ENCODE measurements around the gene TACC3. TPM values are rescaled to one million over a fixed set of nuclear protein-coding genes. Genes with fewer than 3 reads are reported as not detected.
A peak's percentile ranks its signal among the peaks of the same experiment; 100 is the strongest.

The TACC3 gene
- total RNA-seq, 1 experiment from 2014 or later: 207 TPM

DNA sequence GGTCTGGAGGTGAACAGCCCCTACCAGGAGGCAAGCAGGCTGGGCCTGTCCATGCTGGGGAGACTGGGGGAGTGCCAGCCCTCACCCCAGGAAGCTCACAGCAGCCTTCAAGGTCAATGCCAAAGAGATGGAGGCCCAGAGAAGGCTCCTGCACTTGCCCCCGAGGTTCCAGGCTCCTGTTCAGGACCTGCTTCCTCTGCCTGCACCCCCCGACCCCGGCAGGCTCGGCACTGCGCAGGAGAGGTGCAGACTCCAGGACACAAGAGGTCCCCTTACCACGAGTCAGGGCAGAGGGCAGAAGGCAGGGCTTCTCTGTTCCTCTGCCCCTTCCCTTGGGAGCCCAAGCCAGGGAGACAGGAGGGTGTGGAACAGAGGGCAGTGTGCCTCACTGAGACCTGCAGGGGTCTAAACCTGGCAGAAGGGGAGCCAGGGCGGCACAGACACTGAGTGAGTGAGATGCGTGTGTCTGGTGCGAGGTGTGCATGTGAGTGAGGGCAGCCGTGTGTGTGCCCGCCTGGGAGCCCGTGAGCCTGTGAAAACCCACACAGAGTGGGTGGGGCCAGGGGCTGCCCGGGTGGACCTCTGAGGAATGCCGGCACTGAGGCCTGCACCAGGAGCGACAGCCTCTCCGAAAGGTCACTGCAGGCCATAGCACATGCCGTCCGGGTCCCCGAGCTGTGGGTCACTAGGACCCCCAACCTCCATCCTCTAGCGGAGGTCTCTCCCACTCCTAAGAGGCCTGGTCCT is 41.1 kb downstream of the TACC3 start:
- ChIA-PET POLR2A (interaction anchor here (1.4 kb wide), 1 partner anchor 10 kb away, joined by 3 read pairs; no protein-coding TSS in a partner anchor), CTCF (interaction anchor here (0.5 to 0.7 kb wide), 3 partner anchors 14 to 101 kb away, joined by 3 to 7 read pairs (median 4); no protein-coding TSS in a partner anchor)
- no peak for DNase-seq (ENCODE audit: low spot score)
- no peaks in the 10 kb centered on the region for H3K9me3 Mint-ChIP-seq
- no peaks in the 10 kb centered on the region for H3K27me3 Mint-ChIP-seq (ENCODE audit: low read depth)
- no peaks in the 10 kb centered on the region for H3K36me3 Mint-ChIP-seq
- no peak overlapping the region for H3K4me3 Mint-ChIP-seq
- H3K27ac Mint-ChIP-seq: peak overlapping the region; percentile 49; the same call in 1 of the 2 replicates
- ATAC-seq: no peak
- no peak for TF ChIP-seq NR2C2 (CRISPR knock-in tag; IDR thresholded peaks at IDR 0.05)
- TF ChIP-seq RELA (CRISPR knock-in tag; IDR thresholded peaks at IDR 0.05; ENCODE audit: borderline replicate concordance): no peak
- TF ChIP-seq MYBL2 (CRISPR knock-in tag; IDR thresholded peaks at IDR 0.05): no peak
- TF ChIP-seq ZNF317 (CRISPR knock-in tag; IDR thresholded peaks at IDR 0.05; ENCODE audit: borderline replicate concordance, low read depth): no peak
- no peak for TF ChIP-seq ZNF232 (CRISPR knock-in tag; IDR thresholded peaks at IDR 0.05)
- TF ChIP-seq, protein P1, sequence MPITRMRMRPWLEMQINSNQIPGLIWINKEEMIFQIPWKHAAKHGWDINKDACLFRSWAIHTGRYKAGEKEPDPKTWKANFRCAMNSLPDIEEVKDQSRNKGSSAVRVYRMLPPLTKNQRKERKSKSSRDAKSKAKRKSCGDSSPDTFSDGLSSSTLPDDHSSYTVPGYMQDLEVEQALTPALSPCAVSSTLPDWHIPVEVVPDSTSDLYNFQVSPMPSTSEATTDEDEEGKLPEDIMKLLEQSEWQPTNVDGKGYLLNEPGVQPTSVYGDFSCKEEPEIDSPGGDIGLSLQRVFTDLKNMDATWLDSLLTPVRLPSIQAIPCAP (CRISPR knock-in tag; IDR thresholded peaks at IDR 0.05): no peak
- TF ChIP-seq, protein P2, sequence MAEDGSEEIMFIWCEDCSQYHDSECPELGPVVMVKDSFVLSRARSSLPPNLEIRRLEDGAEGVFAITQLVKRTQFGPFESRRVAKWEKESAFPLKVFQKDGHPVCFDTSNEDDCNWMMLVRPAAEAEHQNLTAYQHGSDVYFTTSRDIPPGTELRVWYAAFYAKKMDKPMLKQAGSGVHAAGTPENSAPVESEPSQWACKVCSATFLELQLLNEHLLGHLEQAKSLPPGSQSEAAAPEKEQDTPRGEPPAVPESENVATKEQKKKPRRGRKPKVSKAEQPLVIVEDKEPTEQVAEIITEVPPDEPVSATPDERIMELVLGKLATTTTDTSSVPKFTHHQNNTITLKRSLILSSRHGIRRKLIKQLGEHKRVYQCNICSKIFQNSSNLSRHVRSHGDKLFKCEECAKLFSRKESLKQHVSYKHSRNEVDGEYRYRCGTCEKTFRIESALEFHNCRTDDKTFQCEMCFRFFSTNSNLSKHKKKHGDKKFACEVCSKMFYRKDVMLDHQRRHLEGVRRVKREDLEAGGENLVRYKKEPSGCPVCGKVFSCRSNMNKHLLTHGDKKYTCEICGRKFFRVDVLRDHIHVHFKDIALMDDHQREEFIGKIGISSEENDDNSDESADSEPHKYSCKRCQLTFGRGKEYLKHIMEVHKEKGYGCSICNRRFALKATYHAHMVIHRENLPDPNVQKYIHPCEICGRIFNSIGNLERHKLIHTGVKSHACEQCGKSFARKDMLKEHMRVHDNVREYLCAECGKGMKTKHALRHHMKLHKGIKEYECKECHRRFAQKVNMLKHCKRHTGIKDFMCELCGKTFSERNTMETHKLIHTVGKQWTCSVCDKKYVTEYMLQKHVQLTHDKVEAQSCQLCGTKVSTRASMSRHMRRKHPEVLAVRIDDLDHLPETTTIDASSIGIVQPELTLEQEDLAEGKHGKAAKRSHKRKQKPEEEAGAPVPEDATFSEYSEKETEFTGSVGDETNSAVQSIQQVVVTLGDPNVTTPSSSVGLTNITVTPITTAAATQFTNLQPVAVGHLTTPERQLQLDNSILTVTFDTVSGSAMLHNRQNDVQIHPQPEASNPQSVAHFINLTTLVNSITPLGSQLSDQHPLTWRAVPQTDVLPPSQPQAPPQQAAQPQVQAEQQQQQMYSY (CRISPR knock-in tag; IDR thresholded peaks at IDR 0.05): no peak
- TF ChIP-seq, protein P3, sequence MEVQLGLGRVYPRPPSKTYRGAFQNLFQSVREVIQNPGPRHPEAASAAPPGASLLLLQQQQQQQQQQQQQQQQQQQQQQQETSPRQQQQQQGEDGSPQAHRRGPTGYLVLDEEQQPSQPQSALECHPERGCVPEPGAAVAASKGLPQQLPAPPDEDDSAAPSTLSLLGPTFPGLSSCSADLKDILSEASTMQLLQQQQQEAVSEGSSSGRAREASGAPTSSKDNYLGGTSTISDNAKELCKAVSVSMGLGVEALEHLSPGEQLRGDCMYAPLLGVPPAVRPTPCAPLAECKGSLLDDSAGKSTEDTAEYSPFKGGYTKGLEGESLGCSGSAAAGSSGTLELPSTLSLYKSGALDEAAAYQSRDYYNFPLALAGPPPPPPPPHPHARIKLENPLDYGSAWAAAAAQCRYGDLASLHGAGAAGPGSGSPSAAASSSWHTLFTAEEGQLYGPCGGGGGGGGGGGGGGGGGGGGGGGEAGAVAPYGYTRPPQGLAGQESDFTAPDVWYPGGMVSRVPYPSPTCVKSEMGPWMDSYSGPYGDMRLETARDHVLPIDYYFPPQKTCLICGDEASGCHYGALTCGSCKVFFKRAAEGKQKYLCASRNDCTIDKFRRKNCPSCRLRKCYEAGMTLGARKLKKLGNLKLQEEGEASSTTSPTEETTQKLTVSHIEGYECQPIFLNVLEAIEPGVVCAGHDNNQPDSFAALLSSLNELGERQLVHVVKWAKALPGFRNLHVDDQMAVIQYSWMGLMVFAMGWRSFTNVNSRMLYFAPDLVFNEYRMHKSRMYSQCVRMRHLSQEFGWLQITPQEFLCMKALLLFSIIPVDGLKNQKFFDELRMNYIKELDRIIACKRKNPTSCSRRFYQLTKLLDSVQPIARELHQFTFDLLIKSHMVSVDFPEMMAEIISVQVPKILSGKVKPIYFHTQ (CRISPR knock-in tag; IDR thresholded peaks at IDR 0.05): no peak
- TF ChIP-seq, protein P4, sequence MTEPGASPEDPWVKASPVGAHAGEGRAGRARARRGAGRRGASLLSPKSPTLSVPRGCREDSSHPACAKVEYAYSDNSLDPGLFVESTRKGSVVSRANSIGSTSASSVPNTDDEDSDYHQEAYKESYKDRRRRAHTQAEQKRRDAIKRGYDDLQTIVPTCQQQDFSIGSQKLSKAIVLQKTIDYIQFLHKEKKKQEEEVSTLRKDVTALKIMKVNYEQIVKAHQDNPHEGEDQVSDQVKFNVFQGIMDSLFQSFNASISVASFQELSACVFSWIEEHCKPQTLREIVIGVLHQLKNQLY (CRISPR knock-in tag; IDR thresholded peaks at IDR 0.05): no peak
- TF ChIP-seq ESRRA (CRISPR knock-in tag; IDR thresholded peaks at IDR 0.05; ENCODE audit: borderline replicate concordance): no peak
- no peak for TF ChIP-seq ZNF121 (CRISPR knock-in tag; IDR thresholded peaks at IDR 0.05)
- TF ChIP-seq ATF1 (CRISPR knock-in tag; IDR thresholded peaks at IDR 0.05): no peak
- TF ChIP-seq, protein P5, sequence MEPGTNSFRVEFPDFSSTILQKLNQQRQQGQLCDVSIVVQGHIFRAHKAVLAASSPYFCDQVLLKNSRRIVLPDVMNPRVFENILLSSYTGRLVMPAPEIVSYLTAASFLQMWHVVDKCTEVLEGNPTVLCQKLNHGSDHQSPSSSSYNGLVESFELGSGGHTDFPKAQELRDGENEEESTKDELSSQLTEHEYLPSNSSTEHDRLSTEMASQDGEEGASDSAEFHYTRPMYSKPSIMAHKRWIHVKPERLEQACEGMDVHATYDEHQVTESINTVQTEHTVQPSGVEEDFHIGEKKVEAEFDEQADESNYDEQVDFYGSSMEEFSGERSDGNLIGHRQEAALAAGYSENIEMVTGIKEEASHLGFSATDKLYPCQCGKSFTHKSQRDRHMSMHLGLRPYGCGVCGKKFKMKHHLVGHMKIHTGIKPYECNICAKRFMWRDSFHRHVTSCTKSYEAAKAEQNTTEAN (CRISPR knock-in tag; IDR thresholded peaks at IDR 0.05): no peak
- TF ChIP-seq ZNF671 (CRISPR knock-in tag; IDR thresholded peaks at IDR 0.05): no peak
- no peak for TF ChIP-seq RORB (CRISPR knock-in tag; IDR thresholded peaks at IDR 0.05)
- no peak for TF ChIP-seq JUN (CRISPR knock-in tag; IDR thresholded peaks at IDR 0.05)
- H3K4me1 Mint-ChIP-seq: peaks cover 4% of the 10 kb centered on the region; the same call in 1 of the 2 replicates

Data from WTC11 (cell line).